NCI-H2107 (cell line): ENCODE results near the gene IFI30.
"Not testable (repeated sequence)": the region's sequence is repeated elsewhere in the genome, so short reads cannot be mapped to it uniquely, and the experiment has no call there.

Experiments used
- DNase-seq: peaks from one replicate; lab custom pipeline; 2025; lab: John Stamatoyannopoulos, UW

The IFI30 gene

GRCh38 chr19:18203408-18203862 is 29.8 kb downstream of the IFI30 start:
- no peak for DNase-seq

GRCh38 chr19:18203863-18204393 is 30.3 kb downstream of the IFI30 start, which contains the start of gene RAB3A:
Gene RAB3A (minus strand): TSS chr19:18204042. CDS start chr19:18202740, 1,302 bp downstream.
- peak; percentile 99 for DNase-seq

- no peak for DNase-seq
These were observed 31.0 kb downstream of the IFI30 start for GRCh38 chr19:18204394-18205199.

- DNase-seq = no peak
These were observed 31.7 kb downstream of the IFI30 start for GRCh38 chr19:18205200-18205892.

DNA sequence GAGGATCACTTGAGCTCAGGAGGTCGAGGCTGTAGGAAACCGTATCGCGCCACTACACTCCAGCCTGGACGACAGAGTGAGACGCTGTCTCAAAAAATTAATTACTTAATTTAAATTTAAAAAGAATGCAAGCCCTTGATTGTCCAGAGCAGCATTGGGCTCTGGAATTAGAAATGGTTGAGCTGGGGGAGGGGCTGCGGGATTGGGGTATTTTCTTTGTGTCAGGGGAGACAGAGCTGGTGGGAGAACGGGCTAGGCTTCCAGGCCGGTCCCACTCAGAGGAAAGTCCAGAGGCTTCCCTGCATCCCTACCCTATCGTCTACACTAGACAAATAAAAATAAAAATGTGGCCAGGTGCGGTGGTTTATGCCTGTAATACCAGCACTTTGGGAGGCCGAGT is 32.4 kb downstream of the IFI30 start:
- DNase-seq = no peak

DNA sequence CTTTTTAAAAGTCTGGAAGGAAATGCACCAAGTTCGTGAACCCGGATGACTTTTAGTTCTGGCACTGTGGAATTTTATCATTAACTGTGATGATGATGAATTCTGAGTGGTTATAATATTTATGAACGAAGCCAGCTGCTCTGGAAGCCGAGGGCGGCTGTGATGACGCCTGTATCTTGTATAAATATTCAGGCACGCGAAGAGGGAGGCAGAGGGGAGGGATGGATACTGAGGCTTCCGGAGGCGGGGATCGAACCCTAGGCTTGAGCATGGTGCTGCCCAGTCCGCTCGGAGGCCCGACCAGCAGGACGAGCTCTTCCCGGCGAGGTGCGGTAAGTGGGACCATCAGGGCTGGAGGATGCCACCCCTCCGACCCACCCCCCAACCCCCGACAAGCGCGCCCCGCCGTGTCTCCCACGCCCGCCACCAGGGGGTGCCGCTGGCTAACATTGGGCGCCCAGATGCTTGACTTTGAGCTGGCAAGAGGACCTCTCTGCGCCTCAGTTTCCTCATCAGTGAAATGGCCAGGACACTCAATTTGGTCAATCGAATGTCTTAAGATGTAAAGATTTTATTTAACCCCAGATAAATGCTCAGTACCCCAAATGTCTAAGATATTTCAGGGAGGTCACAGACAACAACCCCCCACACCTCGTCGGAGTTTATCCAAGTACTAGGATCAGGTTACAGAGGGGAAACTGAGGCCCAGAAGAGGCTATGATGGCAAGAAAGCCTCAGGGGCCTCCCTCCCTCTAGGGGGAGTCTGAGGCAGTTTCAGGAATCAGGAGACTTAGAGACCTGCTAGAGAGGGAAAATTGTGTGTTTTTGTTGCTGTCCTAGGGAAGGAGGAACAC is 34.7 kb downstream of the IFI30 start:
- DNase-seq = no peak

- not testable (repeated sequence) for DNase-seq
These were observed 36.3 kb downstream of the IFI30 start for GRCh38 chr19:18209912-18210311.

- no peak for DNase-seq
These were observed 38.1 kb downstream of the IFI30 start for GRCh38 chr19:18211683-18212082.

DNA sequence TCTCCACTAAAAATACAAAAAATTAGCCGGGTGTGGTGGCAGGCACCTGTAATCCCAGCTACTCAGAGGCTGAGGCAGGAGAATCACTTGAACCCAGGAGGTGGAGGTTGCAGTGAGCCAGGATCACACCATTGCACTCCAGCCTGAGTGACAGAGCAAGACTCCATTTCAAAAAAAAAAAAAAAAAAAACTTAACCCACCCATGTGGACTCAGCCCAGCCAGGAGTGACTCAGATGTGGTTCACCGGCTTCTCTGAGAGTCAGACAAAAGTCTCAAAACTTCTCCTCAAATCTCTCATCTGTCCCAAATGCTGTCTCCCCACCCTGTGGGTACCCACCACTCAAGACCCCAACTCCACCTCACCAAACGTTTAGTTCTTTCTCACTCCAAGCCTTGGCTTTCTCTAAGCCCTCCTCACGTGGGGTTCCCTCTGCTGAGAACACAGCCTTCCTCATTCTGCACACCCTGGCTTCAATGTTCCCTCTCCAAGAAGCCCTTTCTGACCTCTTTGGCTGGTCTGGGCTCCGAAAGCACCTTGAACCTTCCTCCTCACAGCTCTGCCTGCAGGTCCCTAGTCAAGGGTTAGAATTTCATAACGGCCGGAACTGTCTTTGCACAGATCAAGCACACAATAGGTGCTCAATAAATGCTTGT is 41.3 kb downstream of the IFI30 start:
- no peak for DNase-seq

DNA sequence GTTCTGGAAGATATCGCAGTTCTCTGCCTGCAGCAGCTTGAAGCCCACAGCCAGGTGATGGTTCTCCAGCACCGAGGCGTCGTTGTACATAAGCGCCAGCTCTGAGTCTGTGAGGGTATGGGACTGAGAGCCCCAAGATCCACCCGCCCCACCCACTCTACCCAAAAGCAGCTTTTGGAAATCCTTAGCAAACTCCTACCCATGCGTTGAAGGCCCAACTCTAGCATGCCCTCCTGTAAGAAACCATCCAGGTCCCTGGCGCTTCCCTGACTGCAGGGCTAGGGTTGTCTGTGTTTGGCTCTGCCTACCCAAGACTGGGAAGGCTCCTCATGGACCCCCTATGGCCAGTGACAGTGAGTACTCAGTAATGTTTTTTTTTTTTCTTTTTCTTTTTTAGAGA is 43.2 kb downstream of the IFI30 start:
- no peak for DNase-seq

DNA sequence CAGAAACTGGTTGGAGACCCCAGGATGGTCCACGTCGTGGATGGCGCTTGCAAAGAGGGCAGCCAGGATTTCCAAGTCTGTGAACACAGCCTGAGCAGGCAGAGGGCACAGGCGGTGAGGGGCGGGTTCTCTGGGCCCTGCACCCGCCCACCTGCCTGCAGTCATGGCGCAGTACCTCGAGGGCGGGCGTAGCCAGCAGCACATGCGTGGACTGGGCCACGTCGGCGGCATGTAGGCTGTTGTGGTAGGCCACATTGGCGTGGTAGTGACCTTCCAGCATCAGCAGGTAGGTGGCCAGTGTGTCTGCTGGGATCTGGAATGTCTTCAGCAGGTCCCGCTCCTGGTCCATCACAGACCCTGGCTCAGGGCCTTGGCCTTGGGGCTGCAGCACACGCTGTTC is 44.5 kb downstream of the IFI30 start:
- DNase-seq = no peak

GRCh38 chr19:18218600-18218999 is 45.0 kb downstream of the IFI30 start:
- DNase-seq = no peak

- DNase-seq = no peak
These were observed 46.5 kb downstream of the IFI30 start for GRCh38 chr19:18219911-18220631.

- DNase-seq = no peak
These were observed 47.1 kb downstream of the IFI30 start for GRCh38 chr19:18220632-18221275.

- no peak for DNase-seq
These were observed 48.5 kb downstream of the IFI30 start for GRCh38 chr19:18221815-18222725.

- DNase-seq = no peak
These were observed 50.4 kb downstream of the IFI30 start for GRCh38 chr19:18223860-18224524.

DNA sequence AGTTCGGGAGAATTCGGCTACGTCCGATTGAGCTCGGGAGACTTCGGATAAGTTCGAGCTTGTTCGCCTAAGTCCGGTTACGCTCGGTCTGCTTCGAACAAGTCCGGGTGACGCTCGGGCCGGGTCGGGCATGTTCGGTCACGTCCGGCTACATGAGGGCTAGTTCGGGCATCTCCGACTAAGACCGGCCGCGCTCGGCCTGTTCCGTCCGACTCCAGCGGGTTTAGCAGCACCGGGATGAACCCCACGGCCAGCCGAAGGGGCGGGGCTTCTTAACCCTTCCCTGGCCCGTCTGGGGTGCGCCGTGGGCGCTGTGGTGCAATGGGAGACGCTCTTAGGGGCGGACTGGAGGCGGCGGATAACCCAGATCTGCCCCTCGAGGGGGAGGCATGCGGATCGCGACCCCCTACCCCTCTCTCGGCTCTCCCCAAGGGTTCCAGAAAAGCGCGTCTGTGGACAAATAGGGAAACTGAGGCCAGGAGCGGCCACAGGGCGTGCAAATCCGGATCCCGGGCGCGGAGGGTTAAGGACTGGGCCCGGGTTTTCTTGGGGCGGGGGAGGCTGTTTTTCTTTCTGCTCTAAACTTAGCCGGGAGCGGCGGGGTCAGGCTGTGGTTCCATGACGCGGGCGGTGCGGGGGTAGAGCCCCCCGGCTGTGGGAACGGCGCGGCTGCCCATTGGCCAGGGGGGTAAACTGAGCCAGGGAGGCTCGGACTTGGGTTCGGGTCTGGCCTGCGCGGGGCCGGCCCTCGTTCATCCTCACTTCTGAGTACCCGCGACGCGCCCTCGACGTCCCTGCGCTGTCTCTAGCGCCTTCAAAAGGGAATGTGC is 51.1 kb downstream of the IFI30 start:
- DNase-seq = peak; percentile 95

GRCh38 chr19:18225355-18225701 is 51.7 kb downstream of the IFI30 start:
- DNase-seq = no peak
